Lower leg skin (tissue), 4 donors: ENCODE results near the gene CCDC85C. TPM values are rescaled to one million over a fixed set of nuclear protein-coding genes. Genes with fewer than 3 reads are reported as not detected.

ENCODE experiments used
- DNase-seq, 2 donors: peaks; one replicate each; pipeline ENCODE4 v3.0.0-alpha.2; 2019; ENCODE audit warnings: low spot score in 2 of 2
- H3K4me3 ChIP-seq: fragments of 200-600 bp; sonication (generic); 2 replicates; pipeline ENCODE4 v1.5.1; 2017; ENCODE audit warnings: mild to moderate bottlenecking, low read depth; ENCODE audit not compliant: poor library complexity, severe bottlenecking
- CTCF ChIP-seq, 3 donors: fragments of 450-650 bp; IDR thresholded peaks; one replicate each; pipeline ENCODE4 v1.5.1; 2016; ENCODE audit warnings: antibody characterized with exemption in 3 of 3, mild to moderate bottlenecking in 3 of 3, moderate library complexity in 2 of 3
- POLR2A ChIP-seq, 2 donors: fragments of 450-650 bp; IDR thresholded peaks; one replicate each; pipeline ENCODE4 v1.6.1; 2016 to 2017; ENCODE audit warnings: antibody characterized with exemption in 2 of 2, mild to moderate bottlenecking in 1 of 2, moderate library complexity in 1 of 2
- WGBS, 2 donors: methylation state at CpG; one replicate each; pipeline ENCODE4 v1.1.5; 2018; 5-methylcytosine and 5-hydroxymethylcytosine counted together
- intact Hi-C: fragments of 100-400 bp; cut with DNase I; formaldehyde crosslinking; loops from one replicate; pipeline ENCODE4 v1.15.0; 2023; ENCODE audit warnings: low total_unique reads
- total RNA-seq, 4 donors: library from RNA; depleted of rRNA; stranded (reverse); fragments of >200 nt; gene quantifications; one replicate each; pipeline ENCODE4 v1.1.0, GENCODE V29; 2016

Gene CCDC85C
- total RNA-seq, 4 donors from 2014 or later = 17.2 to 47.7 (median 33.3) TPM

DNA sequence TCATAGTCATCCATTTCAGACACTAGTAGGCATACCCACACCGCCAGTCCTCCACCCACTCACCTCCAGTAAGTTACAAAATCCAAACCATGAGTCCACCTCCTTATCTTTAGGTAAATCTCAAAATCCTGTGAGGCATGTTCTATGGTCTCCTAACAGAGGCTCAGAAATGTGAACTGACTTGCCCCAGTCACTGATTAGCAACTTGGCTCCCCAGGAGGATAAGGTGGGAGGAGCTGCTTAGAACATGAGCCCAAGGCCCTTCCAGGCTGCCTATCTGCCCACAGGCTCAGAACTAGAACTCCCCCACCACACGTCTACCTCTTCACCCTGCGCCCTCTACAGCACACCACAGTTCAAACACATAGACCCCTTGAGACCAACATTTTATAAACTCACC lies 143.2 kb downstream of the CCDC85C start:
- TF ChIP-seq CTCF (IDR thresholded peaks at IDR 0.05) = no peak
- intact Hi-C loops = no loop called here
- no peak overlapping the region for H3K4me3 ChIP-seq
- WGBS, 2 donors = 63 to 86% methylated on average over 3 of the region's 3 CpGs
- no peak for DNase-seq

- no peak overlapping the region for H3K4me3 ChIP-seq
- 77 to 83% methylated on average over 5 of the region's 5 CpGs for WGBS, 2 donors
- no peak for DNase-seq
- no peak for TF ChIP-seq CTCF (IDR thresholded peaks at IDR 0.05)
- no peak for TF ChIP-seq POLR2A (IDR thresholded peaks at IDR 0.05)
- intact Hi-C loops = no loop called here
Measured at GRCh38 chr14:99459481-99460100, 144.4 kb downstream of the CCDC85C start.

- TF ChIP-seq CTCF (IDR thresholded peaks at IDR 0.05) = no peak
- TF ChIP-seq POLR2A (IDR thresholded peaks at IDR 0.05) = no peak
- DNase-seq = no peak
- WGBS, 2 donors = 61 to 73% methylated on average over 3 of the region's 3 CpGs
- no peak overlapping the region for H3K4me3 ChIP-seq
- intact Hi-C loops = no loop called here
Measured at GRCh38 chr14:99454246-99454645, 149.8 kb downstream of the CCDC85C start.

GRCh38 chr14:99452968-99453367 lies 151.0 kb downstream of the CCDC85C start:
- TF ChIP-seq POLR2A (IDR thresholded peaks at IDR 0.05) (no peak), CTCF (IDR thresholded peaks at IDR 0.05) (no peak)
- WGBS, 2 donors = 86 to 91% methylated on average over 4 of the region's 4 CpGs

GRCh38 chr14:99451234-99451633 lies 152.8 kb downstream of the CCDC85C start:
- TF ChIP-seq POLR2A (IDR thresholded peaks at IDR 0.05) (no peak), CTCF (IDR thresholded peaks at IDR 0.05) (no peak)
- no peak for DNase-seq
- intact Hi-C loops = no loop called here
- H3K4me3 ChIP-seq = no peak overlapping the region
- WGBS, 2 donors = 92 to 95% methylated on average over 5 of the region's 5 CpGs

More at GRCh38 chr14:99452968-99453367, 151.0 kb downstream of the CCDC85C start:
- intact Hi-C loops = no loop called here
- DNase-seq = no peak
- no peak overlapping the region for H3K4me3 ChIP-seq

DNA sequence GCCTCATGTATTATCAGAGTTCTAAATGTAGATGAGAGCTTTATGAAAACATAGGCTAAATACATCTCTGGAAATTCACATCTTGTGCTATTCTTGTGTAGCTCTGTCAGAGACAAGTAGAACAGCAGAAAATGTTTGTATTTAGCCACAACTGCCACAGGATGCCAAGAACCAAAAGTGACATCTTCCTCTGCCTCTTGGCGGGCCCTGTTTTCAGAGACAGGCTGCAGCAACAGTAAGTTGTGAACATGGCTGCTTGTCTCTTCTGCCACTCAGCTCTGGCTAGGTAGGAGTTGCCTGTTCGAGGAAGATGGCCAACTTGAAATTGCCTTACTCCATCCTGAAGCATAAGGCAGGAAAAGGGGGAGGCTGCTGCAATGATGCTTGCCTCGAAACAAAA lies 153.7 kb downstream of the CCDC85C start:
- 80 to 87% methylated on average over 3 of the region's 3 CpGs for WGBS, 2 donors
- no peak overlapping the region for H3K4me3 ChIP-seq
- TF ChIP-seq CTCF (IDR thresholded peaks at IDR 0.05) (no peak), POLR2A (IDR thresholded peaks at IDR 0.05) (no peak)
- intact Hi-C loops = no loop called here
- DNase-seq = no peak
